ENCODE results near the gene HTR4.
"Not testable (repeated sequence)": the region's sequence is repeated elsewhere in the genome, so short reads cannot be mapped to it uniquely, and the experiment has no call there.

Gene HTR4

DNA sequence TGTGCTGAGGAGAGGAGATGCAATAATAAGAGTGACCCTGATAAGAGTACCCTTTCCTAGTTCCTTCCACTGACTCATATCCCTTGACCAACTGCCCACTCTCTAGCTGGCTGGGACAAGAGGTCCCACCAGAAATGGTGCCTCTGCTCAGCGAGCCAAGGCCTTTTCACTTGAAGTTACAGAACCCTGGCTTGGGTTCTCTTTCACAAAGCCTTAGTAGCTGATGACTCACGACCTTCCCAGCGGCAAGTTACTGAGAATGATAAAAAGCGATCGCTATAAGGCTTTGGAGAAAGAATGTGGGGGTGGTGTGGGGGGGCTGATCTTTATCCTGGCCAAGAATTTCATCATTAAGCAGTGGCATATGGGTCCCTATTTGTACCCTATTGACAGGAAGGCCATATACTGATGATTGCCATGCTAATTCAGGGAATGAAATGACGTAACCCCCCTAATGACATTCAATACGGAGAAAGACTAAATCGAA lies 180.3 kb downstream of the HTR4 start:
- no peak for DNase-seq (ENCODE audit: extremely low spot score)
- ChIA-PET POLR2A (no interaction called here), CTCF (no interaction called here)
- TF ChIP-seq CTCF (IDR thresholded peaks at IDR 0.05; ENCODE audit: control extremely low read depth, extremely low read depth, low read depth, missing control alignments) = no peak

GRCh38 chr5:148471379-148471778 lies 182.9 kb downstream of the HTR4 start:
- TF ChIP-seq CTCF (IDR thresholded peaks at IDR 0.05; ENCODE audit: control extremely low read depth, extremely low read depth, low read depth, missing control alignments) = no peak
- no peak for DNase-seq (ENCODE audit: extremely low spot score)
- POLR2A ChIA-PET = no interaction called here
- CTCF ChIA-PET = interaction anchor here (2.5 kb wide), 1 partner anchor 14 kb away, joined by 9 read pairs; no protein-coding TSS in a partner anchor

- CTCF ChIA-PET = interaction anchor here (0.8 to 2.5 kb wide), 6 partner anchors 10 to 261 kb away, joined by 3 to 13 read pairs (median 5); no protein-coding TSS in a partner anchor
- no peak for DNase-seq (ENCODE audit: extremely low spot score)
- TF ChIP-seq CTCF (IDR thresholded peaks at IDR 0.05; ENCODE audit: control extremely low read depth, extremely low read depth, low read depth, missing control alignments) = no peak
- POLR2A ChIA-PET = no interaction called here
These were observed 184.8 kb downstream of the HTR4 start for GRCh38 chr5:148469501-148469935.

GRCh38 chr5:148468746-148469145 lies 185.6 kb downstream of the HTR4 start:
- POLR2A ChIA-PET; DNase-seq (ENCODE audit: extremely low spot score): not testable (repeated sequence)
- CTCF ChIA-PET = interaction anchor here (0.8 to 2.5 kb wide), 6 partner anchors 10 to 262 kb away, joined by 3 to 9 read pairs (median 4); no protein-coding TSS in a partner anchor

- CTCF ChIA-PET = interaction anchor here (0.8 to 1.0 kb wide), 2 partner anchors 11 to 23 kb away, joined by 3 to 4 read pairs; no protein-coding TSS in a partner anchor
- TF ChIP-seq CTCF (IDR thresholded peaks at IDR 0.05; ENCODE audit: control extremely low read depth, extremely low read depth, low read depth, missing control alignments) = no peak
- POLR2A ChIA-PET = no interaction called here
- DNase-seq (ENCODE audit: extremely low spot score) = no peak
These were observed 186.4 kb downstream of the HTR4 start for GRCh38 chr5:148467958-148468357.

GRCh38 chr5:148466236-148466580 lies 188.1 kb downstream of the HTR4 start:
- no peak for DNase-seq (ENCODE audit: extremely low spot score)
- CTCF ChIA-PET = interaction anchor here (0.9 to 1.7 kb wide), 3 partner anchors 15 to 568 kb away, joined by 3 to 4 read pairs (median 3); no protein-coding TSS in a partner anchor
- POLR2A ChIA-PET = no interaction called here
- no peak for TF ChIP-seq CTCF (IDR thresholded peaks at IDR 0.05; ENCODE audit: control extremely low read depth, extremely low read depth, low read depth, missing control alignments)

GRCh38 chr5:148465381-148466235 lies 188.7 kb downstream of the HTR4 start:
- ChIA-PET POLR2A (no interaction called here), CTCF (interaction anchor here (0.9 to 1.7 kb wide), 3 partner anchors 16 to 569 kb away, joined by 3 to 4 read pairs (median 3); no protein-coding TSS in a partner anchor)
- no peak for TF ChIP-seq CTCF (IDR thresholded peaks at IDR 0.05; ENCODE audit: control extremely low read depth, extremely low read depth, low read depth, missing control alignments)
- DNase-seq (ENCODE audit: extremely low spot score) = no peak

All from GM10248 (cell line).